CD14-positive monocyte (primary cell): ENCODE results near the gene C16orf54. TPM values are rescaled to one million over a fixed set of nuclear protein-coding genes. Genes with fewer than 3 reads are reported as not detected.

ENCODE experiments used
- DNase-seq, 3 donors: peaks; one replicate each; pipeline ENCODE4 v3.0.0-alpha.2; 2011 to 2022
- H2AFZ ChIP-seq: 2 replicates; pipeline ENCODE4 v1.6.0; 2012; ENCODE audit warnings: mild to moderate bottlenecking, low read depth, low read length, inconsistent platforms; ENCODE audit not compliant: insufficient read depth, poor library complexity, severe bottlenecking
- H3K27ac ChIP-seq, 2 donors: 1 replicate in 1 of 2; 2 replicates in 1 of 2; pipeline ENCODE4 v1.5.1; 2012 to 2013; ENCODE audit warnings: low read length in 2 of 2, control low read depth in 1 of 2, inconsistent platforms in 1 of 2, low read depth in 1 of 2, mild to moderate bottlenecking in 1 of 2
- H3K27me3 ChIP-seq, 2 donors: one replicate each; pipeline versions ENCODE4 v1.6.0 to v1.6.1; 2011 to 2013; ENCODE audit warnings: low read length in 2 of 2; ENCODE audit not compliant: control insufficient read depth in 2 of 2, insufficient read depth in 2 of 2
- H3K36me3 ChIP-seq, 2 donors: replicated peaks in 1 of 2; 1 replicate in 1 of 2; 2 replicates in 1 of 2; pipeline versions ENCODE4 v1.5.1 to v1.6.1; 2012 to 2013; ENCODE audit warnings: low read length in 2 of 2, control low read depth in 1 of 2, inconsistent platforms in 1 of 2, mild to moderate bottlenecking in 1 of 2; ENCODE audit not compliant: insufficient read depth in 2 of 2, control insufficient read depth in 1 of 2
- H3K4me1 ChIP-seq, 2 donors: 1 replicate in 1 of 2; 2 replicates in 1 of 2; pipeline versions ENCODE4 v1.5.1 to v1.6.1; 2012 to 2013; ENCODE audit warnings: low read length in 2 of 2, control low read depth in 1 of 2, inconsistent platforms in 1 of 2, mild to moderate bottlenecking in 1 of 2, moderate library complexity in 1 of 2; ENCODE audit not compliant: insufficient read depth in 2 of 2, control insufficient read depth in 1 of 2
- H3K4me2 ChIP-seq: replicated peaks from 2 replicates; pipeline ENCODE3; 2012; ENCODE audit warnings: low read length, moderate library complexity, mild to moderate bottlenecking; ENCODE audit not compliant: poor library complexity, severe bottlenecking; ENCODE audit errors: extremely low read depth
- H3K4me3 ChIP-seq, 3 experiments: fragments of 200-600 bp in 1 of 3; sonication (generic) in 1 of 3; replicated peaks in 1 of 3; 1 replicate in 2 of 3; 2 replicates in 1 of 3; pipeline ENCODE4 v1.5.1; 2011 to 2013; ENCODE audit warnings: low read length in 3 of 3, mild to moderate bottlenecking in 3 of 3, control low read depth in 2 of 3, low read depth in 2 of 3, inconsistent platforms in 1 of 3, moderate library complexity in 1 of 3
- H3K79me2 ChIP-seq: 2 replicates; pipeline ENCODE4 v1.6.0; 2012; ENCODE audit warnings: mild to moderate bottlenecking, control low read depth, inconsistent platforms, low read length, moderate library complexity; ENCODE audit not compliant: insufficient read depth
- H3K9ac ChIP-seq: 2 replicates; pipeline ENCODE4 v1.6.0; 2017; ENCODE audit warnings: low read length, mild to moderate bottlenecking; ENCODE audit not compliant: insufficient read depth, poor library complexity, severe bottlenecking
- H3K9me3 ChIP-seq, 2 donors: replicated peaks in 1 of 2; 1 replicate in 1 of 2; 2 replicates in 1 of 2; pipeline versions ENCODE4 v1.5.1 to v1.6.1; 2012 to 2013; ENCODE audit warnings: low read length in 2 of 2, control low read depth in 1 of 2; ENCODE audit not compliant: control insufficient read depth in 1 of 2, insufficient read depth in 1 of 2
- H4K20me1 ChIP-seq: 2 replicates; pipeline ENCODE4 v1.6.0; 2012; ENCODE audit warnings: mild to moderate bottlenecking, low read length, control low read depth, moderate library complexity; ENCODE audit not compliant: insufficient read depth
- H3K27ac Mint-ChIP-seq, 7 donors: one replicate each; pipeline ENCODE4 v1.8.0; 2020; ENCODE audit warnings: mild to moderate bottlenecking in 7 of 7, mixed read lengths in 7 of 7, moderate library complexity in 6 of 7, inconsistent platforms in 2 of 7
- H3K27me3 Mint-ChIP-seq, 3 donors: one replicate each; pipeline ENCODE4 v1.8.0; 2021 to 2022; ENCODE audit warnings: low read depth in 3 of 3, mild to moderate bottlenecking in 3 of 3, mixed read lengths in 3 of 3, moderate library complexity in 3 of 3, inconsistent platforms in 1 of 3
- H3K36me3 Mint-ChIP-seq, 2 donors: one replicate each; pipeline ENCODE4 v1.8.0; 2020; ENCODE audit warnings: mixed read lengths in 2 of 2, inconsistent platforms in 1 of 2, mild to moderate bottlenecking in 1 of 2
- H3K4me1 Mint-ChIP-seq: one replicate; pipeline ENCODE4 v1.8.0; 2020; ENCODE audit warnings: mild to moderate bottlenecking, mixed read lengths
- H3K4me3 Mint-ChIP-seq, 2 donors: one replicate each; pipeline ENCODE4 v1.8.0; 2020; ENCODE audit warnings: mild to moderate bottlenecking in 2 of 2, mixed read lengths in 2 of 2, moderate library complexity in 1 of 2
- H3K9me3 Mint-ChIP-seq, 7 donors: one replicate each; pipeline ENCODE4 v1.8.0; 2020 to 2022; ENCODE audit warnings: mixed read lengths in 7 of 7, mild to moderate bottlenecking in 6 of 7, moderate library complexity in 6 of 7, inconsistent platforms in 2 of 7
- WGBS: methylation state at CpG from one replicate; pipeline ENCODE4 v1.1.5; 2013; ENCODE audit warnings: missing lambda C conversion rate; ENCODE audit not compliant: insufficient coverage; 5-methylcytosine and 5-hydroxymethylcytosine counted together
- intact Hi-C, 2 donors: fragments of 100-400 bp; cut with micrococcal nuclease; formaldehyde crosslinking; loops; one replicate each; pipeline versions ENCODE4 v1.15.0 to v1.15.1; 2023
- polyA plus RNA-seq, 3 donors: library from polyadenylated mRNA; depleted of rRNA in 1 of 3; unstranded in 2 of 3; stranded (reverse) in 1 of 3; fragments of 300-500 nt in 2 of 3; fragments of >200 nt in 1 of 3; fragmentation: Illumina TruSeq in 2 of 3; gene quantifications; 1 replicate in 2 of 3; 2 replicates in 1 of 3; pipeline ENCODE4 v1.2.3, GENCODE V29; 2012 to 2021
- TF ChIP-seq, protein P1 (sequence below): fragments of 200-600 bp; IDR thresholded peaks from one replicate; pipeline ENCODE4 v1.8.0; 2022; ENCODE audit warnings: antibody characterized with exemption, mild to moderate bottlenecking

C16orf54 gene
- polyA plus RNA-seq, 3 donors, result 24.6 to 32.0 (median 29.2) TPM

DNA sequence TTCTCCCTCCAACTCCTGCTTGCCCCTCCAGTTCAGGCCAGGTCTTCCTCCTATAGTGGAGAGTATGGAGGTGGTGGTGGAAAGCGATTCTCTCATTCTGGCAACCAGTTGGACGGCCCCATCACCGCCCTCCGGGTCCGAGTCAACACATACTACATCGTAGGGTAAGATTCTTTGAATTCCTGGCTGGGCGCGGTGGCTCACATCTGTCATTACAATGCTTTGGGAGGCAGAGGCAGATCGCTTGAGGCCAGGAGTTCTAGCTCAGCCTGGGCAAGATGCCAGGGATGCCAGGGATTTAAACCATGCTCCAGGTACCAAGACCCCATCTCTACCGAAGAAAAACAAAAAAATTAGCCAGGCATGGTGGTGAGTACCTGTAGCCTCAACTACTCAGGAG lies 33.7 kb upstream of the C16orf54 start:
- intact Hi-C loops, result no loop called here
- 96% methylated on average over 9 of the region's 10 CpGs for WGBS

DNA sequence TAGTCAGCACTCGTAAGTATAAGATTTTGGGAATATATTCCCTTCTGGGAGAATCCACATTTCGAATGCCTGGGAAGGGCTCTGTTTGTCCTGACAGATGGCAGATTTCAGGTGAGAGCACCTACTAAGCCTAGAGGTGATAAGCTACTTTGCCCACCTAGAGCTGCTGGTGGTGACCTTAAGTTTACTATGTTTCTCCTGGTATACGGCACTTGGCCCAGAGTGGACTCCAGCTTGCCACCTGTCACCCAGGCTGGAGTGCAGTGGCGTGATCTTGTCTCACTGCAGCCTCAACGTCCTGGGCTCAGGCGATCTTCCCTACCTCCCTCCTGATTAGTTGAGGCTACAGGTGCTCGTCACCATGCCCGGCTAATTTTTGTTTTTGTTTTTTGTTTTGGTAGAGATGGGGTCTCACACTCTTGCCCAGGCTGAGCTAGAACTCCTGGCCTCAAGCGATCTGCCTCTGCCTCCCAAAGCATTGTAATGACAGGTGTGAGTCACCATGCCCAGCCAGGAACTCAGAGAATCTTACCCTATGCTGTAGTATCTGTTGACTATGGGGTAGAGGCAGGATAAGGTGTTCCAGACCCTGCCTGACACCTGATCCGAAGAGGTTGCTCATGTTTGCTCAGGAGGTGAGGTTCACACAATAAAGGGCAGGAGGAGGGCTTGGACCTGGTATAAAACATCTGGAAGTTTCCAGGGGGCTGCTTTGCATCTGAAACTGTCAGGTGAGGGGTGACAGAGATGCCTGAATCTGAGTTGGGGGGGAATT lies 32.0 kb upstream of the C16orf54 start, which contains the start of gene ZG16:
TSS of gene ZG16 (plus strand) at position 681 of the 775 bp plus-strand sequence. CDS start 1,011 bp downstream, outside the sequence.
- no peaks in the 10 kb centered on the region for H3K27me3 ChIP-seq
- Mint-ChIP-seq H3K4me1 (peaks cover 9% of the 10 kb centered on the region), H3K36me3 (no peaks in the 10 kb centered on the region), H3K27me3 (peaks cover 0 to 8% (median 4%) of the 10 kb centered on the region in 3 donors), H3K9me3 (peaks cover 0 to 2% (median 0%) of the 10 kb centered on the region in 7 donors), H3K27ac (no peak within 1 kb of the TSS), H3K4me3 (no peak within 1 kb of the TSS)
- H3K27ac ChIP-seq, result no peak within 1 kb of the TSS
- no peaks in the 10 kb centered on the region for H3K36me3 ChIP-seq
- H2AFZ ChIP-seq, result no peak within 1 kb of the TSS
- no peak within 1 kb of the TSS for H3K4me3 ChIP-seq
- H3K9ac ChIP-seq, result no peak within 1 kb of the TSS
- no peaks in the 10 kb centered on the region for H3K79me2 ChIP-seq
- intact Hi-C loops, result no loop called here
- H3K4me2 ChIP-seq, result no peak within 1 kb of the TSS
- H3K4me1 ChIP-seq, result peaks cover 7 to 11% of the 10 kb centered on the region in 2 donors
- WGBS, result 73% methylated on average over 4 of the region's 10 CpGs
- H4K20me1 ChIP-seq, result no peaks in the 10 kb centered on the region
- no peaks in the 10 kb centered on the region for H3K9me3 ChIP-seq
- TF ChIP-seq, protein P1, sequence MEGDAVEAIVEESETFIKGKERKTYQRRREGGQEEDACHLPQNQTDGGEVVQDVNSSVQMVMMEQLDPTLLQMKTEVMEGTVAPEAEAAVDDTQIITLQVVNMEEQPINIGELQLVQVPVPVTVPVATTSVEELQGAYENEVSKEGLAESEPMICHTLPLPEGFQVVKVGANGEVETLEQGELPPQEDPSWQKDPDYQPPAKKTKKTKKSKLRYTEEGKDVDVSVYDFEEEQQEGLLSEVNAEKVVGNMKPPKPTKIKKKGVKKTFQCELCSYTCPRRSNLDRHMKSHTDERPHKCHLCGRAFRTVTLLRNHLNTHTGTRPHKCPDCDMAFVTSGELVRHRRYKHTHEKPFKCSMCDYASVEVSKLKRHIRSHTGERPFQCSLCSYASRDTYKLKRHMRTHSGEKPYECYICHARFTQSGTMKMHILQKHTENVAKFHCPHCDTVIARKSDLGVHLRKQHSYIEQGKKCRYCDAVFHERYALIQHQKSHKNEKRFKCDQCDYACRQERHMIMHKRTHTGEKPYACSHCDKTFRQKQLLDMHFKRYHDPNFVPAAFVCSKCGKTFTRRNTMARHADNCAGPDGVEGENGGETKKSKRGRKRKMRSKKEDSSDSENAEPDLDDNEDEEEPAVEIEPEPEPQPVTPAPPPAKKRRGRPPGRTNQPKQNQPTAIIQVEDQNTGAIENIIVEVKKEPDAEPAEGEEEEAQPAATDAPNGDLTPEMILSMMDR, result no peak
- DNase-seq, result no peak

More for the DNA sequence above, 33.7 kb upstream of the C16orf54 start:
- TF ChIP-seq, protein P1, result no peak
- Histone ChIP-seq H4K20me1 (no peaks in the 10 kb centered on the region), H3K79me2 (no peaks in the 10 kb centered on the region), H3K4me3 (no peak overlapping the region), H3K27ac (no peak overlapping the region), H3K36me3 (no peaks in the 10 kb centered on the region), H3K4me1 (no peaks in the 10 kb centered on the region), H2AFZ (no peak overlapping the region), H3K9ac (no peak overlapping the region), H3K9me3 (no peaks in the 10 kb centered on the region), H3K4me2 (no peak overlapping the region), H3K27me3 (no peaks in the 10 kb centered on the region)
- no peak for DNase-seq
- Mint-ChIP-seq H3K9me3 (peaks cover 0 to 2% (median 0%) of the 10 kb centered on the region in 7 donors), H3K27ac (no peak overlapping the region), H3K4me1 (no peaks in the 10 kb centered on the region), H3K27me3 (peaks cover 0 to 8% (median 4%) of the 10 kb centered on the region in 3 donors), H3K36me3 (no peaks in the 10 kb centered on the region), H3K4me3 (no peak overlapping the region)
